GM18507 (cell line): Measurements from ENCODE around the gene HOXB4.
A peak's percentile ranks its signal among the peaks of the same experiment; 100 is the strongest.

Source experiments
- DNase-seq: peaks from one replicate; pipeline ENCODE4 v3.0.0; 2011; ENCODE audit warnings: low read depth; ENCODE audit not compliant: insufficient read length; ENCODE audit errors: extremely low spot score
- FAIRE-seq: peaks from 2 replicates; lab custom pipeline; 2011; peaks lifted over from hg19 to GRCh38; lab: Jason Lieb, UNC

HOXB4 gene

DNA sequence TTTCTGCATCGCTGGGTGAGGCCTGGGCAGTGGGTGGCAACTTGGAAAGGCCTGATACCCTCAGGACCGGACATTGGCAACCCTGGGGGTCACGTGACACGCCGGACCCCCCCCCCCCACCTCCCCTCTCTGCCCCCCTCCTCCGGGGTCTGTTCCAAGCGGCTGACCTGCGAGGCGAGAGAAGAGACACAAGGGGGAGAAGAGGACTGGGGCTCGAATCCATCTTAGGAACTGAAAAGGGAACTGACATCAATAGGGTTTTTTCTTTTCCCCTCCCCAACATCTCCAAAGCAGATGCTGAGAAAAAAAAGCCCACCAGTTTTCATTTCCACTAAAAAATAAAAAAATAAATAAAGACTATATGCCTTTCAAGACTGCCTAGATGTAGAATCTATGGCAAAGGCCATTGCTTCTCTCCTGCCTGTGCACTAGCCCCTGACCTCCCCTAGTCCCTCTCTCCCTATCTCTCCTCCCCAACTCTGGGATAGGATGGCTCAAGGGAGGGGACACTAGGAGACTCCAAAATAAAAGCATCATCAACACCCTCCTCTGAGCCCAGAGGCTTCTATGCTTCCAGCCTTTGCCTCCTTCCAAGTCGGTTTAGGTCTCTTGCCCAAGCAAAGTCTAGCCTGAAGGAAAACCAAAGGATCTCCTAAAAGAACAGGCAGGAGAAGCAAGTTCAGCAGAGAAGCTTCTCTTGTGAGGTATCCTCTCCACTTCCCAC lies 25.5 kb downstream of the HOXB4 start:
- no peak for FAIRE-seq
- no peak for DNase-seq

- DNase-seq (no peak), FAIRE-seq (no peak)
Measured at GRCh38 chr17:48551596-48552465, 26.3 kb downstream of the HOXB4 start.

- DNase-seq (no peak), FAIRE-seq (no peak)
Measured at GRCh38 chr17:48551214-48551555, 27.0 kb downstream of the HOXB4 start.

- no peak for FAIRE-seq
Measured at GRCh38 chr17:48550502-48551213, 27.5 kb downstream of the HOXB4 start.

DNA sequence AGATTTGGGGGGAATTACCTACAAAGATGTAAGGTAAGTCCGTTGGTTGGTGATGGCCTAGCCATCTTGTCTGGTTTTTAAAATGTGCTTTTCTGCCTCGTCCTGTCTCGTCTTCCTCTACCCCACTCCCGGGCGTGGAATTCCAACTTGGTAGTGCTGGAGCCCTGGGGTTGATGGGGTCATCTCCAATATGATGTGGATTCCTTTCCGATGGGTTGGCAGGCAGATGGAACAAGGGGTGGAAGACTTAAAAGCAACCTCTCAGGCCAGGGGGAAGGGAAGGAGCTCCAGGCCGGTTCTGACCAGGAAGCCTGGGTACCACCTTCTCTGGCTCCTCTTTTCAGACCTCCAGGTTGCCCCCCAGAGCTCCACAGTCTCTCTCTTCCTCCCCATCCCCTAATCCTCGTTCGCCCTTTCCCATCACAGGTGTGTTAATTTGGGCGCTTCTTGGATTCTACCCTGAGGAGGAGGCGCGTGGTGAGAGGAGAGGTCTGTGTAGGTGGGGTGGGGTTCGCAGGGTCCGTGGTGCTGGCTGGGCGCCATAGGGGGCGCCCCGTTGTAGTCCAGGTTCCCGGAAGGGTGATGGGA lies 28.1 kb downstream of the HOXB4 start:
- DNase-seq (no peak), FAIRE-seq (no peak)

More at GRCh38 chr17:48550502-48551213, 27.5 kb downstream of the HOXB4 start:
- DNase-seq, result no peak

DNA sequence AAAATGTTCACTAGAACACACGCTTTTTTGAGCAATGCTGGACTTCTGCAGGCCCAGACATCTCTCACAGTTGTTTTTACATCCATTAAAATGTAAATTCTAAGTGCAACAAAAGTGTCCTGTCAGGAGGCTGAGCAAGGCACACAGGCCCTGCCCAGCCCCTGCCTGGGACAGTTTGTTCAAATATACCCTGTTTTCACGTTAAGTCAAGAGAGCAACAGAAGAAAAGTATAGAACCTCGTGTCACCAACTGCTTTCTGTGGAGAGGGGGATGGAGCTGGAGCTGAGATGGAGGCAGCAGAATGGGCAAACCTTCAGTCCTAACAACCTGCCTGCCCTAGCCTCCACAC lies 28.9 kb downstream of the HOXB4 start:
- DNase-seq (no peak), FAIRE-seq (no peak)

GRCh38 chr17:48548523-48549280 lies 29.4 kb downstream of the HOXB4 start:
- DNase-seq (no peak), FAIRE-seq (no peak)

GRCh38 chr17:48547808-48548522 lies 30.2 kb downstream of the HOXB4 start:
- DNase-seq (no peak), FAIRE-seq (no peak)

- no peak for DNase-seq
- no peak for FAIRE-seq
Measured at GRCh38 chr17:48546924-48547807, 31.0 kb downstream of the HOXB4 start.

- FAIRE-seq (no peak), DNase-seq (no peak)
Measured at GRCh38 chr17:48546137-48546923, 31.8 kb downstream of the HOXB4 start.

DNA sequence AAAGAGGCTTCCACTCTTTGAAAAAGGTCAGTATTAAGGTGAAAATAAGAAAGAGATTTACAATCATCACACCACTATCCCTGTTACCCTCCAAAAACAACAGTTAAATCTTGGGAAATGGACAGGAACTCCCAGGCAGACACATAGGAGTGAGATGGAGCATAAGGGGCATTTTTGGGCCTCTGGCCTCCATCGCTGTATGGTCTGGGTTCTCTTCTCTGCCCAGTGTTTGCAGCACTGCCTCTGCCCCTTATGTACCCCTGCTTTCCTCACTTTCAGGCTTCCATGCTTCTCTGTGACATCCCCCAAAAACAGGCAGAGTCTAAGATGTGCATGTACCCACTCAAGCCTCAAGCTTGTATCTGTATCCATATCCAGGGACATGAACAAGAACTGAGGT lies 32.6 kb downstream of the HOXB4 start:
- DNase-seq, result no peak
- no peak for FAIRE-seq

- no peak for DNase-seq
- no peak for FAIRE-seq
Measured at GRCh38 chr17:48545022-48545375, 33.2 kb downstream of the HOXB4 start, which contains the start of gene HOXB2. HOXB2 (minus strand) TSS chr17:48545109; CDS start chr17:48544911, 198 bp downstream.

DNA sequence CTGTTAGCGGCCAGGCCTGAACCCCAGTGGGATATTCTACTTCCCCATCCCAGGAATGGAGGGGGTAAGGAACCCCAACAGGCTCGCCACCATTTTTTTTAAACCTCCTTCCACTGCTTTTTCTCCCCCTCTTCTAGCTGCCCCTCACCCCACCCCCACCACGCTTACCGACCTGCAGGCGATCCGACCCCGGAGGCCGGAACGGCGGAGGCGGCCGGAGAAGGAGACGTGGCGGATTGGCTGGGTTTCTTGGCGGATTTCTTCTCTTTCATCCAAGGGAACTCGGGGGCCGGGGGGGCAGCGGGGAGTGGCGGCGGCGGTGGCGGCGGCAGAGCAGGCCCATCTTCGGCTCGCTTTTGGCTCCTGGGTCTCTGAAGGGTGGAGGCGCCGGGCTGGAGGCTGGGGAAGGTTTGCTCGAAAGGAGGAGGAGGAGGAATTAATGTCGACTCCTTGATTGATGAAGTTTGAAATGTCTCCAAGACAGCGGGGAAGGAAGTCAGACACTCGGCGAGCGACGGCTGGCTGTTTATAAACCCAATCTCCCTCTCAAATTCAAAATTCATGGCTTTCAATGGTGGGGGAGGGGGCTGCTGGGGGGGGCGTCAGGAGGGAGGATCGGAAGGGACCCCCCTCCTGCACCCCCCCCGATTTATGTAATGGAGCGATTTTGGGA lies 33.7 kb downstream of the HOXB4 start:
- FAIRE-seq, result no peak
- DNase-seq, result no peak

DNA sequence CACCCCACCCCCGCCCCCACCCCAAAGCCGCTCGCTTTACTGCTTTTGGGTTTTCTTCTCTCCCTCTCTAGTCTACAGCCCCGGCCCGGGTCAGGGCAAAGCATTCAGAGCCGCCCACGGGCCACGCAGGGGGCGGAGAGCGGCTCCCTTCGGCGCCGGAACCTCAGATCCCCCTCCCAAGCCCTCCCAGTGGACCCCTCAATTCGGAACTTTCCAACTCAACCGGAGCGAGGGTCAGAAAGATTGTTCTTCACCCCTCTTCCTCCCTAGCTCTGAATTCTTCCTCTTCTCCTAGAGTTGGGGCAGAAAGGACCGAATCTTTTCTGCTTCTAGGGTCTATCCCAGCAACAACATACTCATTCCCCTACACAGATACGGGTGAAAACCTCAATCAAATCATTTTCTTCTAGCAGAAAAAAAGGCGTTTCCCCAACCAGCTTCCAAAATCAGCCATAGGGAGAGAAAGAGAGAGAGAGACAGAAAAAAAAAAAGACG lies 34.2 kb downstream of the HOXB4 start:
- DNase-seq, result no peak
- no peak for FAIRE-seq

- DNase-seq (peak; percentile 30), FAIRE-seq (peak; percentile 26)
Measured at GRCh38 chr17:48543107-48543853, 34.9 kb downstream of the HOXB4 start.

DNA sequence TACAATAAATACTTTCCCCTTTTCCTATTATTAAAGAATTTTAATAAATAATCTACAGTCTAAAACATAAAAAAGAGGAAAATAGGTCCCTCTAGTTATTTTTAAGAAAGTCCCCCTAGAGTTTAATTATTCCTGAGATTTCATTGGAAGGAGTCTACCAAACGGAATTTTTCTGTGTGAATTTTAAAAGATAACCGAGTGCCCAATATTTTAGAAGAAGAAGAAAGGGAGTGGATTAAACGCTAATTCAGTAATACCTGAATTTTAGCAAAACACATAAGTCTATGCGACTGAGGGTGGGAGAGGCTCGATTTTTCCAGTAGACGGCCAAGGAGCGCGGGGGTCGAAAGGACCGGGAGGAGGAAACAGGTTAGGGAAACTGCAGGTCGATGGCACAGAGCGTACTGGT lies 35.4 kb downstream of the HOXB4 start:
- FAIRE-seq, result no peak
- no peak for DNase-seq
